Measurements from ENCODE around the gene PPM1H.
"Not testable (repeated sequence)": the region's sequence is repeated elsewhere in the genome, so short reads cannot be mapped to it uniquely, and the experiment has no call there.

The PPM1H gene

DNA sequence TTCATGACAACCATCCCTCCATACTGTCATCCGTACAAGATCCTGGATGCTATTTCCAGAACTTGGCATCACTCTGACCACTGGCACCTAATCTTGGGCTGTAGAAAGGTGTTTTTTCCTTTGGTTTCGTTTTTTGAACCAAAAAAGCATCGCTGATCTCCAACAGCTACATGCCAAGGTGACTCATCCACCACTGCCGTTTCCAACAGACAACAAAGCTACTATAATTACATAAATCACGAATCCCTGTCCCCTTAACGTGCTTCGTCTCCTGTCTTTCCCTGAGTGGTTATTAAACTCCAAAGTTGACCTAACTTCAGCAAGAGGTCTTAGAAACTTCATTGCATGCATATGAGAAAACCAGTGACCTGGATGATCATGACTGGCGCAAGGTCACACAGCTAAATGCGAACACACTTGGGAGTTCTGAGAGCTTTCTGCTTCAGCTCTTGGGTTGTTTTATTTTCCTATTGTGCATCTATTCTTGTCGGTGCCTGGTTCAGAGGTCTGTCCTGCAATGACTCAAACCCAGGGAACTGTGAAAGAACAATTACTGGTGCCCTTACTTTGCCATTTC, 99.9 kb downstream of the PPM1H start:
- peak; percentile 29 for DNase-seq (ENCODE audit: low spot score)

DNA sequence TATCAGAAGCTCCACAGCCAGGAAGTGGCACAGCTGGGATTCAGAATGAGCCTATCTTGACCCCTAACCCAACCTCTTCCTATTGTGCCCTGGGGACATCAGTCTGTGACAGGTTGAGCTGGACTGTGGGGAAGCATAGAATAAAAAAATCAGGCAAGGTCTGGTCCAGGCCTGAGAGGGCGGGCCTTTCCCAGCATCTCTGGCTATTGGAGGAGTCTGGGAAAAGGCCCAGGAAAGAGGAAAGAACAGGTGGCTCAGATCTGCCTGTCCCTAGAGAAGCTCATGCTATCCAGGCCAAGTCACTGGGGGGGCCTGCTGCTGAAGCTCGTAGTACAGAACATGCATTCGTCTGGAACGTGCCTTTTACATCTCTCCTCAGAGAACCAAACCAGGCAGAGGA, 100.5 kb downstream of the PPM1H start:
- no peak for DNase-seq (ENCODE audit: low spot score)

DNA sequence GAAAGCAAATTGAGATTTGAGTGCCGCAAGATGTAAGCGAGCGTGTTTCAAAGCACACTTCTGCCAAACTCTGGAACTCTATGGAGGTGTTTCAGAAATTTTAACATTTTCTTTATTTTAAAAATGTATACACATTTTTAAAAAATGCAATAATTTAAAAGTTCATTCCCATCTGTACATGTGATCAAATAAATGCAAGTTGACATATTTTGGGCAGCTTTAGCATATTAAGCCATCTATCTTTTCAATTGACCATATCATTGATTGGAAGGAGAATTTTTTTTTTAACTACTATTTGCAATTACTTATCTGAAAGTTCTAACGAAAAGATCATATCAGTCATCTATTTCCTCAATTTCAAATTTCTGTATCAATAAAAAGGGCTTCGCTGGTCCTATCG, 101.3 kb downstream of the PPM1H start:
- DNase-seq (ENCODE audit: low spot score), result no peak

DNA sequence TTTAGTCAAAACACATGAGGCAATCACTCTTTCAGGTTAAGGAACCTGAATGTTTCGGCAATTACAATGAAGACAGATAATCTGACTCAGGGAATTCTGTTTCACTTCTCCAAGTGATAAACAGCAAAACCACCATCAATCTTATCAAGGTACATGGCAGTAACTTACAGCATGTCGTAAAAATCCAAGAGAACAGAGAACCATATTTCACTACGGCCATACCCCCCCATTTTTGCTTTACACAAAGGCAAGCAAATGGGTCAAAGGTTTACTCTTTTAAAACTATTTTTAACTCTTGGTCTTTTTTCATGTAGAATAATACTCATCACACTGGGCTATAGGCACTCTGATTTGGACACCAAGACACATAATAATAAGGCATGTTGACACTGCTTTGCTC, 102.4 kb downstream of the PPM1H start:
- no peak for DNase-seq (ENCODE audit: low spot score)

DNA sequence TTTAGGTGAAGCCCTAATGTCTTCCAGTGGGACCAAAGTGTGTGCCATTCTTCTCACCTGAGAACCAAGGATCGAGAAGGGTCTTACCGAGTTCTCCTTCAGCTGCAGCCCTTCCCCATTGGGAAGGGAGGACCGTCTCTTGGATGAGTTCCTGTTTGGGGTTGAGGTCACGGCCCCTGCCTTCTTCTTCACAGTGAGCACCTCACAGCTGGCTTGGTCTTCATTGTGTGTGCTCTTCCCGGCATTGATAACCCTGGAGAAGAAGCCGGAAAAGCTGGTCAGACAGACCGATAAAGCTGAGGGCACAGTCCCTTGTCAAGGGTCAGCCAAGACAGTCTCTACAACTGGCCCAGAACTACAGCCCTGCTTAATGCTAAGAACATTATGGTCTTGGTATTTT, 102.9 kb downstream of the PPM1H start:
- no peak for DNase-seq (ENCODE audit: low spot score)

DNA sequence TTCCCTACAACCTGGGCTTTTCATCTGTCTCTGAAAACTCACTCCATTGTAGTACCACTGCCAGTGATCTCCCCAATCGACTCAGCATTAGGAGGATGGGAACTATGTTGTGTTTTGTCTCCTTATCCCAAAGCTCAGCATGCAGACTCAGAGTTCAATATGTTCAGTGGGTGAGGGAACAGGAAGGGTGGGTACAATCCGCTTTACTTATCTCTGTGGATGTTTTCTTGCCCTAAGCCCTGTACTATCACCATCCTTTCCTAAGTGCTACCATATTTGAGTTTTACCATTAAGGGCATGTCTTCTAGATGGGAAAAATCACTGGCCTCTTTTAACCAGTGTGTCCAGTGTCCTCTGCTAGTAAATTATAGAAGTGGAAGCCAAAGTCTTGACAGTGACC, 107.1 kb downstream of the PPM1H start:
- DNase-seq (ENCODE audit: low spot score), result no peak

DNA sequence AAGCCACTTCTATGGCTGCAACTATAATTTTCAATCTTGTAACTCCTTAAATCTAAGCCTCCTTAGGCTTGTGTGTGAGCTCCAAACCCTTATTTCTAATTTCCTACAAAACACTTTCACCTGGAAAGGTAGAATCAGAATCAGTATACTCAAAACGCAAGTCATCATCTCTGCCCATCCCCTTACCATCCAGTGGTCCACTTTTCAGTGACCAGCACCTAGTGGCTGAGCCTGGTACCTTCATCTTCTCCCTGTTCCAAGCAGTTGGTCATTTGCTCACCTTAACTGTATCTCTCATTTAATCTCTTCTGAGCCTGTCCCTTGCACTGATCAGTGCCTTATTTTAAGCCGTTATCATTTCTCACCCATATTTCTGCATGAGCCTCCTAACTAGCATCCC, 107.9 kb downstream of the PPM1H start:
- DNase-seq (ENCODE audit: low spot score), result no peak

DNA sequence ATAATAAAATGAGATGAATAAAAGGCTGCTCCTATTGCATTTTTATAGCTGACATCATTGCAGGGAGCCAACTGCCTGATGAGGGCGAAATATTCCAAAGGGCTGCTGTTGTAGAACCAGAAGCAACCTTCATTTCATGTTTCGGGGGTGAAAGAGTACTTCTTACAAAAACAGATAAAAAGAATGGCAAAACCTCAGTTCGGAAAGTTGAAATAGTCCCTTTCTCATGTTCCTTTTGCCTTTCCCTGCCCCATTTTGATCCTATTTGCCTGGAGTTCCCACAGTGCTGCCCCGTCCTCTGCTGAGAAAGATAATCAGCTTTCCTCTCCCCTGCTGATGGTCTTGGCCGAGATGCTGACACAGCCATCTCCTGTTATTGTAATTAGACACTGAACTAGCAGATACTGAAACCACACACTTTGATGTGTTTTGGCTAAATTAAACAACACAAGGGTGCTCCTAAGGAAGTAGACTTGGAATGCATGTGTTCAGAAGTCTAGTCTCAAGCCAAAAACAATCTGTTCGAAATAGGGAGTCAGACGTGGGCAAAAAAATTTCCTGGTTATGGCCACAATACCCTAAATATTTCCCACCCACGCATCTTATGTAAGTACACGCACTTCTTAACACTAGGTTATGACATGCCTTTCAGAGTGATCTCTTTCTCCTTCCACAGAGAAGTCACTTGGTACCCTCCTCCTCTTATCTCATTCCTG, 117.2 kb downstream of the PPM1H start:
- no peak for DNase-seq (ENCODE audit: low spot score)

DNA sequence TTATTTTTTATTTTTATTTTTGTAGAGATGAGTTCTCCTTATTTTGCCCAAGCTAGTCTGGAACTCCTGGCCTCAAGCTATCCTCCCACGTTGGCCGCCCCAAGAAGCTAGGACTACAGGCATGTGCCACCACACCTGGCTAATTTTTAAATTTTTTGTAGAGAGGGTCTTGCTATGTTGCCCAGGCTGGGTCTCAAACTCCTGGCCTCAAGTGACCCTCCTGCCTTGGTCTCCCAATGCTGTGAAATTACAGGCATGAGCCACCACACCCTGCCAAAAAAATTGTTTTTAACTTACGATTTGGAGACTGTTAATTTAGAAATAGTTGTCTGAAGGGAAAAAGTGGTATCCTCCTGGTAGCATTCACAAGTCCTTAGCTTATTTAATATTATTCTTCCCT, 120.7 kb downstream of the PPM1H start:
- DNase-seq (ENCODE audit: low spot score), result no peak

DNA sequence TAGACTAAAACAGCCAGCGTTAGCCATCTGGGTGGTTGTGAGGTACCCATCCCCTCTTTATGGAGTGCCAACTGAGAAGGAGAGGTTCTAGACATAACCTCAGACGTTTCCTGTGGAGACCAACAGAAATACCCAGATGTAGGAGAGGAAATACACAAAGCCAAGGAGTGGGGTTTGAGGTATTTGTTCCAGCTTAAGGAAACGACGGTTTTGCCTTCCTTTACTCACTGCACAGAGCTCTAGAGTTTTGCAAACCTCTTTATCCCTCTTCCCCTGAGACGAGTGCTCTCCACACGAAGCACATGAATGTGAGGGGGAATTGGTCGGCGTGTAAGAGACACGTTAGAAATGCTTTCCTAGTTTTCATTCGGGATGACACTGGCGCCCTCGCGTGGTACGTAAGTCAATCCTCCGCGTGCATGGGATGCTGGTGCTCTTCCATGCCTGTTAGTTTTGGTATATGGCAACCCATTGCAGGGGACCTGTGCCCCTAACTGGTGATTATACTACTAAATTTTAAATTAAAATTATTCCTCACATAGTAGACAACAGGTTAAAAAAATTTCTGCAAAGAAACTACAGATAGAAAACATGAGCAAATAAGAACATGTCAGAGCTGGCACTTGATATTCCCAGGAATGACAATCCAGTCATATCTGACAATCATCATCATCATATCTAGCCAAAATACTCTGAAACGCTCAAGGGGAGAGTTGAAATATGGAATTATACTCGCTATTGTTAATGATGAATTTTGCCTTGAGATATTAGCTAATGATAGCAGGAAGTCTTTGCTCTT, 121.7 kb downstream of the PPM1H start:
- DNase-seq (ENCODE audit: low spot score), result peak; percentile 47

DNA sequence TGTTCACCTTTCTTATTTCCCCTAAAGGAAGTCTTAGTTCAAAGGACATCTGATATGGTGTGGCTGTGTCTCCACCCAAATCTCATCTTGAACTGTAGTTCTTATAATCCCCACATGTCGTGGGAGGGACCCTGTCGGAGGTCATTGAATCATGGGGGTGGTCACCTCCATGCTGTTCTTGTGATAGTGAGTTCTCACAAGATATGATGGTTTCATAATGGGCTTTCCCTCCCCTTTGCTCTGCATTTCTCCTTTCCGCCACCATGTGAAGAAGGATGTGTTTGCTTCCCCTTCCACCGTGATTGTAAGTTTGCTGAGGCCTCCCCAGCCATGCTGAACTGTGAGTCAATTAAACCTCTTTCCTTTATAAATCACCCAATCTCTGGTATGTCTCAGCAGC, 123.5 kb downstream of the PPM1H start:
- not testable (repeated sequence) for DNase-seq (ENCODE audit: low spot score)

DNA sequence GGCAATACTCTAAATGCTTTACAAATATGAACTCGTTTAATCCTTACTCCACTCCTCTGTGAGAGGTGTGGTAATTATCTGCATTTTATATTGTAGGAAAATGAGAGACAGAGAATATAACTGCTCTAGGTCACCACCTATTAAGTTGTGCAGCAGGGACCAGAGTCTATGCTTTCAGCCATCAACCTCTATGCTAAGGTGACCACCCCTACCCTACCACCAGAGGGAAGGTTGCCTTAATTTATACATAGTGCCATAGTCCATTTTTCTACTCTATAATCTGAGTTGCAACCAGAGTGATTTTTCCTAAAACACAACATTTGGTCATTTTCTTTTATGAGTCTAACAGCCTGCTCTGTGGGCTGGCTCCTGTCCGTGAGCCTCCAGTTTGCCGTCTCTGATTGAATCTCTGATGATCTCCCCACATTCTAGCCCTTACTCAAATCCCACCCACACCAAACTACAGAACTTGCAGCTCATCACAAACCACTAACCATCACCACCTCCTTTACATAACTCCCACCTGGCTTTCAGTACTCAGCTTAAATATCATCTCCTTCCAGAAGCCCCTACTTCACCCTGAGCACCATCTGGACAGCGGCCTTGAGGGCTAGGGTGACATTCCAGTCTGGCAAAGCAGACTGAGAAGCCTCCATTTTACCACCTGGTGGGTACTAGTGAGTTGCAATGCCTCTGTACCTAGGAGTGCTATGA, 126.6 kb downstream of the PPM1H start:
- no peak for DNase-seq (ENCODE audit: low spot score)

DNA sequence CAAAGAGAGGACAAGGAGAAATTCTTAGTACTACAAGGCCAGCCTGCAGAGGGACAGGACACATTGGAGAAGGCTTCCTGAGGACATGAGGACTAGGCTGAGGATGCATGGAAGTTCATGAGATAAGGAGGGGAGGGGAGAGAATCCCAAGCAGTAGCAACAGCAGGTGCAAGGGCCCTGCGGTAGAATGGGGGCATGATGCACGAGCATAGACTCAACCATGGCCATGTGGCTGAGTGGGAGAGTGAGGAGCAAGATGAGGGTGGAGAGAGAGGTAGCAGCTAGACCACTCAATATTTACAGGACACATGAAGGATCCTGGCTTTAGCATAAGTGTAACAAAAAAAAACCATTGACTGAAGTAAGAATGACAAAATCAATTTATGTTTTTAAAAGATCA, 128.1 kb downstream of the PPM1H start:
- no peak for DNase-seq (ENCODE audit: low spot score)

DNA sequence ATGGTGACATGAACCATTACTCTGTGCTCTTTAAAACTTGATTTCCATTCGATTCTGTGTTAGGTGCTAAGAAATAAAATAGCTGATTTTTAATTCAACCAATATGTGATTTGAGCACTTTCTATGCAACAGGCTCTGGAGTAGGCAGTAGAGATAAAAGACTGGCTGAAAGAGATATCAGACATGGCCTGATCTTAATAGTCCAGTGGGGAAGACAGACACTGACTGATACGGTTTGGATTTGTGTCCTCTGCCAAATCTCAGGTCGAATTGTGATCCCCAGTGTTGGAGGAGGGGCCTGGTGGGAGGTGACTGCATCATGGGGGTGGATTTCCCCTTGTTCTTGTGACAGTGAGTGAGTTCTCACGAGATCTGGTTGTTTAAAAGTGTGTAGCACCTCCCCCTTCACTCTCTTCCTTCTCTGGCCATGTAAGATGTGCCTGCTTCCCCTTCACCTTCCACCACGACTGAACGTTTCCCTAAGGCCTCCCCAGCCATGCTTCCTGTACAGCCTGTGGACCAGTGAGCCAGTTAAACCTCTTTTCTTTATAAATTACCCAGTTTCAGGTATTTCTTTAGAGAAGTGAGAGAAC, 128.6 kb downstream of the PPM1H start:
- DNase-seq (ENCODE audit: low spot score), result no peak

DNA sequence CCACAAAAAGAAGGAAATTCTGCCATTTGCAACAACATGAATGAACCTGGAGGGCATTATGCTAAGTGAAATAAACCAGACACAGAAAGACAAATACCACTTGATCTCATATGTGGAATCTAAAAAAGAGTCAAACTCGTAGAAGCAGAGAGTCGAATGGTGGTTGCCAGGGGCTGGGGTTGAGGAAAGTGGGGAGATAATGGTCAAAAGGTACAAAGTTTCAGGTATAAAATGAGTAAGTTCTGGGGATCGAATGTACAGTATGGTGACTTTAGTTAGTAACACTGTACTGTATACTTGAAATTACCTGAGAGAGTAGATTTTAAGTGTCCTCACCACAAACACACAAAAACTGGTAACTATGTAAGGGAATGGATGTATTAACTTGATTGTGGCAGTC, 129.4 kb downstream of the PPM1H start:
- DNase-seq (ENCODE audit: low spot score), result no peak

DNA sequence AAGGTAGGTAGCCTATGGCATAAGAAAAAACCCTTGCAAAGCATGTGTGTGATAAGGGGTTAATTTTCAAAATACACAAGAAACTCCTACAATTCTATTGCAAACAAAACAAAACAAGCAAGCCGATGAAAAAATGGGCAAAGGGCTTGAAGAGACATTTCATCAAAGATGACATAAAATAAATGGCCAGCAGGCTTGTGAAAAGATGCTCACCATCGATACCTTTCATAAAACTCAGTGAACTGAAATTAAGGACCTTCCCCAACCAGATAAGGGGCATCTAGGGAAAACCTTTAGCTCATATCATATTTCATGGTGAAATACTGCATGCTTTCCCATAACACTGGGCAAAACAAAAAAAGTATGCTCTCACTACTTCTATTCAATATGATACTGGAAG, 131.2 kb downstream of the PPM1H start:
- DNase-seq (ENCODE audit: low spot score), result no peak

DNA sequence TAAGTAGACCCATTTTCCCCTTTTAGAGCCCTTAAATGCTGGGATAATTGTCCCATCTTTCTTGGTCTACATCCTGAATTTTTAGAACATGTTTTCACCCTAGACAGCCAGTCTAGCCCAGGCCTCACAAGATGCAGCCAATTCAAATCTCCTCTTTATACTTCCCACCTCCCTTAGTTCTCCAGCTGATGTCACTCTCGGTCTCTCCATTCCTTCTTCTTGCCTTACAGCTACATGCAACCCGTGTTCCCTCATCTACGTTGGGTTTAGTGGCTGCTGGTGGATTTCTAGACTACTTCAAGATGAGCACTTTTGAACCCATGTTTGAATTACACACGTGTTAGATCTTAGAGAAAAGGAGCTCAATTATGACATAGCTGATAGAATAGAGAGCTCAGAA, 132.0 kb downstream of the PPM1H start:
- DNase-seq (ENCODE audit: low spot score), result no peak

DNA sequence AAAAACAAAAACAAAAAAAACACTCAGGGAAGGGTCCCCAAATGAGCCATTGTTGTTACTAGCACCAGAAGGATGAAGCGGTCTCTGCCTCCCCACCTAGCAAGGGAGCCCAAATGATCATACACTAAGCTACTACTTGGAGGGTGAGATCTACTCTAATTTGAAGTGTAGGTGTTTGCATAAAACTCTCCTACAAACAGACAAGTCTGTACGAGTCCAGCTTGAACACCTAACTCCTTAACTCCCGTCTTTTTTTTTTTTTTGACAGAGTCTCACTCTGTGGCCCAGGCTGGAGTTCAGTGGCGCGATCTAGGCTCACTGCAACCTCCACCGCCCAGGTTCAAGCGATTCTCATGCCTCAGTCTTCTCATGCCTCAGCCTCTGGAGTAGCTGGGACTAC, 132.6 kb downstream of the PPM1H start:
- no peak for DNase-seq (ENCODE audit: low spot score)

DNA sequence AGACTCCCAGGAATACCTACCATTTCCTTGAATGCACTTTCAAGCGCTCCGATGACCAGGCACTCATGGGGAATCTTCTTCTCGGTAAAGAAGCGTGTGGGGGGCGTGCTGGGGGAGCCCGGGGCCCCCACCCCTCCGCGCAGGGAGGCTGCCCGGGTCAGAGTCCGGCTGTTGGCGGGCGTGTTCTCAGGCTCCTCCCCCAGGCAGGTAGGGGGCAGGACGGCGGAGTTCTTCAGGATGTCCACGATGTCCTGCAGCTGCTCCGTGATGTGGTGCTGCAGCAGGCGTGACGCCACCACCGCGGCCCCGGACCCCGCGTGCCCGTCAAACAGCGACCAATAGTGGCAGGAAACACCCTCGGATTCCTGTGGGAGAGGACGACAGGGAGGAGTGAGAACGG, 133.2 kb downstream of the PPM1H start:
- DNase-seq (ENCODE audit: low spot score), result no peak

DNA sequence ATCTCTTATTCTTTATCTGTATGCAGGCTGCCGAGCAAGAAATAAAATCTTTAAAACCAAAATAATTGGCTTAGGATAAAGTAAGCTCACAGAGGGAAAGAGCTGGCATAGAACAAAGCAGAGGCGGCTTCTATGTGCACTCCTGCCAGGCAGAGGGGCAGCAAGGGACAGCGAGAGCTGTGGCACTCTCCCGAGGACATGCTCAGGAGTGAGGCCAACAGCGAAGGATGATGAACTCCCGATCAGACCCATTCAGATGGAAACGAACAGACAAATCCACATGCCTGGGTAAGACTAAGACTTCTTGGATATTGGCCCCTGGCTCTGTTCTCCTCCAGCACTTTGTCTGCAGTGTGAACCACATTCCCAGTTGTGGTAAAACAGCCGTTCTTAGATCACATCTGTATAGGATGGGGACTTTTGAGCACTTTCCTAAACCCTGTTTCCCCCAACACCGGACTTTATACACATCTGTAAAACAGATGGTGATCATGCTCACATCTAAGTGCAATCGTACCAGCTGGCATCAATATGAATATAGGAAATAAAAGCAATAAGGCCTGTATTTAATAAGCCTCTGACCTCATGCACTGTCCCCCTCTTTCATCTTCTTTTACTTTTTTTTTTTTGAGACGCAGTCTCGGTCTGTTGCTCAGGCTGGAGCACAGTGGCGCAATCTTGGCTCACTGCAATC, 134.1 kb downstream of the PPM1H start:
- DNase-seq (ENCODE audit: low spot score), result no peak

DNA sequence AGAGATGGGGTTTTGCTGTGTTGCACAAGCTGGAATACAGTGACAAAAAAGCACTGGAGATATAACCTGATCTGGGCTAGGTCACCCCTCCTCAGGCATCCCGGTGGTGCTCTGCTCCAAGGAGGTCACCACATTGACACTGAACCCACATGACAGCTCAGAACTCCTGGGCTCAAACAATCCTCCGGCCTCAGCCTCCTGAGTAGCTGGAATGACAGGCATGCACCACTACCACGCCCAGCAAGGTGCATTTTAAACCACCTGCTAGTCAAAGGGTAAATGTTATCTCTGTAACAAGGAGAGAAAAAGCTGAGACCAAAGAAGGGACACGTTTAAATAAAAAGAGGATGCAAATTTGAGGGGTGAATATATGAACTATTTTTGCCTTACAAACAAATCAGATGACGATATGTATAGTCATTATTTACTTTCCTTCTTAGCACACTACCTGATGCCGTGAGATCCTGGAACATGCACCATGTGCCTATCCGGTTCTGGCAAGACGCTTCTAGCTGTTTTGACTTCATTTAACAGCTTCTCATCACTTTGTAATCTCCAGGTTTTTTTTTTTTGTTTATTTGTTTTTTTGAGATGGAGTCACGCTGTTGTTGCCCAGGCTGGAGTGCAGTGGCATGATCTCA, 135.1 kb downstream of the PPM1H start:
- no peak for DNase-seq (ENCODE audit: low spot score)
